GM21360 (cell line): Measurements from ENCODE around the gene AMMECR1.
"Not testable (repeated sequence)": the region's sequence is repeated elsewhere in the genome, so short reads cannot be mapped to it uniquely, and the experiment has no call there.

ENCODE experiments used
- ATAC-seq: cut with Tn5 transposase; IDR thresholded peaks from one replicate; pipeline ENCODE4 v1.9.1; 2021; ENCODE audit warnings: mild to moderate bottlenecking, moderate library complexity; ENCODE audit not compliant: unreplicated experiment

Gene AMMECR1

GRCh38 chrX:110259117-110259516, 58.8 kb downstream of the AMMECR1 start:
- ATAC-seq, result no peak

DNA sequence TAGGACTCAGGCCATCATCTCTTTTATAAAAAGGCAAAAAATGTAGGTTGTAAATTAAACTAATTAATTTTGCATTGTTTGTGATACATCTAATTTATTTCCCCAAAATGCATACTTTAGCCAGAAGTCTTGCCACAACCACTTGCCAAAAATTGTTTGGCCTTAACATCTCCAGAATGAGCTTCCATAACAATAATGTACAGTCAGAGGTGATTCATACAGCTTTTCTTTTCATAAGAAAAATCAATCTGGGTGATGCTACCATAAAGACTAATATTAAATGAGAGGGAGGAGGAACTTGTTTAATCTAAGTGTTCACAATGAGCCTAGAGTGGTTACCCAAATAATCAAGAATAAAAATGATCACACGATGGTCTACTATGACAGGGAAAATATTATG, 59.3 kb downstream of the AMMECR1 start:
- ATAC-seq, result no peak

DNA sequence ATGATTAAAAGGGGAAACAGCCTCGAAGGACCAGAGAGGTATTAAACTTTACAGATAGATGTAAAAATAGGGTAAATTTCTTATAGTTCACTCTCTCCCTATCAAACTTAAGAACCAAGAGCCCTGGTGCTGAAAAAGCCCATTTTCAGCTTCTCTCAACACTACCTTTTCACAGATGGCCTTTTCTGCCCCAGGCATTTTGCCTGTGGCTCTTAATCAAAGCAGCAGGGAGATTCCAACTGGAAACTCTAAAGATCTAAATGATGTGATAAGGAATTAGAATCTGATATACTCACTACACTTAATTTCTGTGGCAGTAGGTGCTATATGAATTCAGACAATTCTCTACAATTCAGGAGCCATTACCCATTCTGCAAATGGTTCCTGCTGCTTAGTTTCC, 60.0 kb downstream of the AMMECR1 start:
- ATAC-seq, result no peak

DNA sequence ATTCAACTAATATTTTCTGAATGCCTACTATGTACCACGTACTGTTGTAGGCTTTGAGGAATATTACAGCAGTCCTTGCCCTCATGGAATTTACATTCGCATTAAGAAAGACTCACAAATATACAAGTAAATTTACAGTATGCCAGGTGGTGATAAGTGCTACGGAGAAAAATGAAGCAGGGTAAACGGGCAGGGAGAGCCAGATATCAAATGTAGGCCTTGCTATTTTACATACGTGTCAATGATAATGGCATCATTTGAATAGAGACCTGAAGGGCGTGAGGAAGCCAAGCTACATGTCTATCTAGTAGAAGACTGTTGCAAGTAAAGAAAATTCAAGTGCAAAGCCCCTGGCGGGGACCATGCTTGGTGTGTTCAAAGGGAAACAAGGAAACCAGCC, 65.2 kb downstream of the AMMECR1 start:
- no peak for ATAC-seq

DNA sequence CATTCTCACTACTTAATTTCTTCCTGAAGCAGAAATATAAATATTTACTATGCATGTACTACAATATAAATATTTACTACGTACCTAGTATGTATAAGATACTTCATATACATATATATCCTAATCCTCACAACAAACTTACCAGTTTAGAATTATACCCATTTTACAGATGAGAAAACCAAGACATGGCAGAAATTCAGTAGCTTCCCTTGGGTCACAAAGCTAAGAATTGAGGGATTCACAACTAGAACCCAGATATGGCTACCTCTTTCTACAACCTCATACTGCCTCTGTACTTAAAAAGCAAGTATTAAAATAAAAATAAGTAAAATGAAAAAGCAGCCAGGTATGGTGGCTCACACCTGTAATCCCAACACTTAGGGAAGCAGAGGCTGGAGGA, 65.9 kb downstream of the AMMECR1 start:
- no peak for ATAC-seq

DNA sequence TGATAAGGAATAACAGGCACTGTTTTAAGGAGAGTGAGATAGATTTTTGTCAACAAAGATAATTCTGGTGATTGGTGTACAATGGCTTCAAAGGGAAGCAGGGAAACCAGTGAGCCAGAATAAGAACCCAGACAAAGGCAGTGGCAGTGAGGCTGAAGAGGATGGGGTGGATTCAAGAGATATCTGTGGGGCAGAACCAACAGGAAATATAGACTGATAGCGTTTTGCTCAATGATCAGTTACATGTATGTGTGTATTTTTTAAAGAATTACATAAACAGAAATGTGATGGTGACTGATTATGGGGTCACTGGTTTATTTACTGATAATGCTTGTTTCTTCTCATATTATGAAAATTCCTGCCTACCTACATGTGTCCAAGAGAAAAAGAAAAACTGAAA, 66.4 kb downstream of the AMMECR1 start:
- ATAC-seq, result no peak

DNA sequence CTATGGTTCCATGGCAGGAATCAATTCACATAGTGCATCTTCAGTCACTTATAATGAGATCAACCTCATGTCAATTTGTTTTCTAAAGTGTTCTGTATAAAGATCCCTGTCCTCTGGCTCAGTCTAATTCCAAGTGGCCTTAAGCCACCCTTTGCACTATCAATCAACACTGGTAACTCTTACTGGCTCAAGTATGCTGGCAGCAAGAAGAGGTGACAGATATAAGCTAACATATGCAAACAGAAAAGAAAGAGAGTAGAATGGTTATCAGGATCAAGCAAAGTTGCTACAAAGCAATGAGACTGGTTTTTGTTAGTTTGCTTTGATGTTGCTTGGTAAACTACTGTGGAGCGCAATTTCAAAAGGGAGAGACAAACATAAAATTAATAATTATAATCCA, 67.0 kb downstream of the AMMECR1 start:
- ATAC-seq, result no peak

DNA sequence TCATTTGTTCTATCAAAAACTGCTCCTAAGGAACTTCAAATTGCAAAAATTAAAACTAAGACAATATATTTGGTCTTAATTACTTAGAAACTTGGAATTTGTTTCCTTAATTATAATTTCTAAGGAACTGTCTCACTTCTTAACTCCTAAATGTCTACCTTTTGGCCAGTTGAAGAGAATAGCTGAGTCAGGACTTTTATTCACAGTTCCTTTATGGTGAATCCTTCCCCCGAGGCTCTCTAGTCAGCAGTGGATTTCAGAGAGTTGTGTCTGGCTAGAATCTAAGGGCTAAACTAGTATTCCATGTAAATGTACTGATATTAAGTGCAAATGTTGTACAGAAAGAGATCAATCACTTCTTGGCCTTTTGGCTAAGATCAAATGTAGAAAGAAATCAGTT, 69.3 kb downstream of the AMMECR1 start:
- ATAC-seq, result no peak

DNA sequence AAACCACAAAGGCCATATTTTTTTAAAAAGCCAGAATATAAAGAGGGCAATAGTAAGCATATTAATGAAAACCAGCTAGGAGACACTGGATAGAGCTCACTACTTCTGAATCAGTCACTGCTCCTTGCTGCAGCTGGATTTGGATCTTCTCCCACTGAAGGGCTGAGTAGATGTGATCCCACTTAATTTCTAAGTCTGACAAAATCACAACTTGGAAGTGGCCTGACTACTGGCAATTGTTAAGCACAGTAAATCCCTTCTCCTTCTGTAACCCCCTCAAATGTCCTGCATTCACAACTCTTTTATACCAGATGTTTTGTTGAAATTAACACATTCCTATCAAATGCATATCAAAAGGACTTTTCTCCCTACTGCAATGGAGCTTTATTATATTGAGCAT, 72.9 kb downstream of the AMMECR1 start:
- ATAC-seq, result no peak

GRCh38 chrX:110242371-110242770, 75.5 kb downstream of the AMMECR1 start:
- ATAC-seq, result no peak

GRCh38 chrX:110241816-110242215, 76.1 kb downstream of the AMMECR1 start:
- ATAC-seq, result no peak

DNA sequence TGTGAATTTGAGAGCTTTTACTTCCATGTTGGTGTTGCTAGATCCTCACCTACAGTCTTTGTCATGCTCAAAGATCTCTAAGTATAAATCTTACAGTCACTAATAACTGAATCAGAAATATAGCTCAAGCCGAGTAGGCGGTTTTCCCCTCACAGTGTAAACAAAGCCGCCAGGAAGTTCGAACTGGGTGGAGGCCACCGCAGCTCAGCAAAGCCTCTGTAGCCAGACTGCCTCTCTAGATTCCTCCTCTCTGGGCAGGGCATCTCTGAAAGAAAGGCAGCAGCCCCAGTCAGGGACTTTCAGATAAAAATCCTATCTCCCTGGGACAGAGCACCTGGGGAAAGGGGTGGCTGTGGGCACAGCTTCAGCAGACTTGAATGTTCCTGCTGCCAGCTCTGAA, 79.6 kb downstream of the AMMECR1 start:
- ATAC-seq, result not testable (repeated sequence)

DNA sequence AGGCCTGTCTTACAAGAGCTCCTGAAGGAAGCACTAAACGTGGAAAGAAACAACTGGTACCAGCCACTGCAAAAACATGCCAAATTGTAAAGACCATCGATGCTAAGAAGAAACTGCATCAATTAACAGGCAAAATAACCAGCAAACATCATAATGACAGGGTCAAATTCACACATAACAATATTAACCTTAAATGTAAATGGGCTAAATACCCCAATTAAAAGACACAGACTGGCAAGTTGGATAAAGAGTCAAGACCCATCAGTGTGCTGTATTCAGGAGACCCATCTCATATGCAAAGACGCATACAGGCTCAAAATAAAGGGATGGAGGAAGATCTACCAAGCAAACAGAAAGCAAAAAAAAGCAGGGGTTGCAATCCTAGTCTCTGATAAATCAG, 86.4 kb downstream of the AMMECR1 start:
- ATAC-seq, result not testable (repeated sequence)

GRCh38 chrX:110229497-110230111, 88.3 kb downstream of the AMMECR1 start:
- ATAC-seq, result not testable (repeated sequence)

GRCh38 chrX:110228453-110228852, 89.4 kb downstream of the AMMECR1 start:
- ATAC-seq, result no peak

DNA sequence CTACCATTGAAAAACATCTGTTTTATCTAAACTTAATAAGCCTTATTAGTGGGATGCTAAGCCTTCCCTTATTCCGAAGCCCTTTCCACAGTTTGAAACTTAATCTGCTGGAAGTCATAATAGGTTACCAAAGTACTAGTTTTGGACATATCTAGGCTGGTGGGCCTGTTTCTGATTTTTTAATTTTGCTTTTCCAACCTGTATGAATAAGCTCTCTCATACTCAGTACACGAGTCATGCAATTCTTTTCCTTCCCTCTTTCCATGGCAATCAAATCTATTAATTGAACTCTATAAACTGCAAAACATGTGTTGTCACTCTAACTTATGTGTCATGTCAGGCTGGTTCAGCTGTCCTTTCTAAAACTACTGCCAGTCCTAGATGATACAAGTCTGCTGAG, 91.0 kb downstream of the AMMECR1 start:
- no peak for ATAC-seq

- ATAC-seq, result no peak
These were observed 92.8 kb downstream of the AMMECR1 start for GRCh38 chrX:110224926-110225617.

- ATAC-seq, result no peak
These were observed 95.2 kb downstream of the AMMECR1 start for GRCh38 chrX:110222497-110223257.

- ATAC-seq, result no peak
These were observed 98.0 kb downstream of the AMMECR1 start for GRCh38 chrX:110219920-110220319.

GRCh38 chrX:110218591-110218990, 99.3 kb downstream of the AMMECR1 start:
- no peak for ATAC-seq

DNA sequence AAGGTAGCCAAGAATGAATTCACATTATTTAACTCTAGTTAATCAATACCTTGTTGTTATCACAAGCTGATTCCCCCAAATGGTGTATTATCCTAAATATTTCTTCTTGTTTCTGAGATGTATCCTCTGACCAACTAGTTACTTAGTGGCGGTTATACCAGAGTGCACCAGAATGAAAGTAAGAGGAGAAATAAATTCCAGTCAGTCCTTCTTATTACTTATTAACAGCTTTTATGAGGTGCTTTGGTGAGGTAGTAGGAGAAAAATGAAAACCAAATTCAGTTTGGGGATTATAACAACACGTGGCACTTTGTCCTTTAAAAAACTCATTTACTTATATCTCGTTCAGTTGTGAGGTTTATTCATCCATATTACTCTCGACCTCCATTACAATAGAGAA, 101.9 kb downstream of the AMMECR1 start:
- no peak for ATAC-seq

DNA sequence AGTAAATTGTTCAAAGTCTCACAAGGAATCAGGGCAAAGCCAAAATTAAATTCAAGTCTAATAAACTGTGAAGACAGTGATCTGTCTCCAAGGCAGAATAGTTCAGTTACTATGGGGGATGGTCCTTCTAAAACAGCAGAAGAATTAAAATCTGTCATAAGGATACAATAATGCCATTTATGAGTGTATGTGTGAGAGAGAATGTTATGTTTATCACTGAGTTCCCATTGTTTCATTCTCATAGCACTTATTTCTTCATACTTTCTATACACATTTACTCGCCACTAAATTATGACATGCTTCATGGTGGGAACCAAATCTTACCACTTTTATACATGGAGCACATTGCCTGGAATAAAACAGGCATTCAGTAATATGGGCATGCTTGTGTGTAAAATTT, 102.5 kb downstream of the AMMECR1 start:
- no peak for ATAC-seq
